ENCODE data around the gene SCRT2. TPM values are rescaled to one million over a fixed set of nuclear protein-coding genes. Genes with fewer than 3 reads are reported as not detected.

SCRT2 gene
- total RNA-seq, 1 donor from 2014 or later = not detected

Other genes starting within 250 kb of the SCRT2 start
- gene TBC1D20, start 213.3 kb downstream of the SCRT2 start, total RNA-seq (ENCODE audit: unreplicated experiment) = 29.9 TPM
- gene CSNK2A1, start 132.0 kb downstream of the SCRT2 start, total RNA-seq (ENCODE audit: unreplicated experiment) = 128 TPM
- 6.6 TPM for gene TCF15, start 65.5 kb downstream of the SCRT2 start, total RNA-seq (ENCODE audit: unreplicated experiment)
- gene SRXN1, start 22.6 kb downstream of the SCRT2 start, total RNA-seq (ENCODE audit: unreplicated experiment) = 4.1 TPM
- 2.9 TPM for gene SLC52A3, start 92.7 kb upstream of the SCRT2 start, total RNA-seq (ENCODE audit: unreplicated experiment)
- gene FAM110A, start 157.9 kb upstream of the SCRT2 start, total RNA-seq (ENCODE audit: unreplicated experiment) = 7.2 TPM
- gene ANGPT4, start 240.5 kb upstream of the SCRT2 start, total RNA-seq (ENCODE audit: unreplicated experiment) = 0.51 TPM